ENCODE results near the gene ZNF358.

- TF ChIP-seq CTCF (IDR thresholded peaks at IDR 0.05; ENCODE audit: low read length): no peak
- TF ChIP-seq EZH2phosphoT487 (IDR thresholded peaks at IDR 0.05; ENCODE audit: low read length): no peak
These were observed 430 bp downstream of the ZNF358 start for GRCh38 chr19:7516333-7516732.
